Immature natural killer cell (primary cell): ENCODE measurements around the gene SHE. TPM values are rescaled to one million over a fixed set of nuclear protein-coding genes. Genes with fewer than 3 reads are reported as not detected.

ENCODE experiments used
- DNase-seq, 3 donors: peaks; one replicate each; pipeline ENCODE4 v3.0.0; 2022; ENCODE audit warnings: mixed read lengths in 1 of 3
- H3K27ac Mint-ChIP-seq, 6 donors: one replicate each; pipeline ENCODE4 v1.8.0; 2020; ENCODE audit warnings: mixed read lengths in 6 of 6, mild to moderate bottlenecking in 5 of 6, inconsistent platforms in 4 of 6, moderate library complexity in 3 of 6
- H3K27me3 Mint-ChIP-seq, 3 donors: one replicate each; pipeline ENCODE4 v1.8.0; 2020 to 2021; ENCODE audit warnings: low read depth in 3 of 3, mild to moderate bottlenecking in 3 of 3, mixed read lengths in 3 of 3, moderate library complexity in 3 of 3, inconsistent platforms in 1 of 3
- H3K36me3 Mint-ChIP-seq, 3 donors: one replicate each; pipeline ENCODE4 v1.8.0; 2020; ENCODE audit warnings: mixed read lengths in 3 of 3, inconsistent platforms in 2 of 3, mild to moderate bottlenecking in 2 of 3
- H3K4me1 Mint-ChIP-seq, 2 donors: one replicate each; pipeline ENCODE4 v1.8.0; 2020; ENCODE audit warnings: inconsistent platforms in 2 of 2, mild to moderate bottlenecking in 2 of 2, mixed read lengths in 2 of 2, moderate library complexity in 1 of 2
- H3K4me3 Mint-ChIP-seq, 5 donors: one replicate each; pipeline ENCODE4 v1.8.0; 2020; ENCODE audit warnings: mild to moderate bottlenecking in 5 of 5, mixed read lengths in 5 of 5, inconsistent platforms in 3 of 5, moderate library complexity in 3 of 5
- H3K9me3 Mint-ChIP-seq, 6 donors: one replicate each; pipeline ENCODE4 v1.8.0; 2020; ENCODE audit warnings: mild to moderate bottlenecking in 6 of 6, mixed read lengths in 6 of 6, inconsistent platforms in 4 of 6, moderate library complexity in 3 of 6
- polyA plus RNA-seq, 3 donors: library from polyadenylated mRNA; unstranded; fragments of 300-500 nt; fragmentation: Illumina TruSeq; gene quantifications; one replicate each; pipeline ENCODE4 v1.2.3, GENCODE V29; 2021

SHE gene
- polyA plus RNA-seq = under 1 TPM in 1 of 3 donors, not detected in 2; 0.13 TPM

DNA sequence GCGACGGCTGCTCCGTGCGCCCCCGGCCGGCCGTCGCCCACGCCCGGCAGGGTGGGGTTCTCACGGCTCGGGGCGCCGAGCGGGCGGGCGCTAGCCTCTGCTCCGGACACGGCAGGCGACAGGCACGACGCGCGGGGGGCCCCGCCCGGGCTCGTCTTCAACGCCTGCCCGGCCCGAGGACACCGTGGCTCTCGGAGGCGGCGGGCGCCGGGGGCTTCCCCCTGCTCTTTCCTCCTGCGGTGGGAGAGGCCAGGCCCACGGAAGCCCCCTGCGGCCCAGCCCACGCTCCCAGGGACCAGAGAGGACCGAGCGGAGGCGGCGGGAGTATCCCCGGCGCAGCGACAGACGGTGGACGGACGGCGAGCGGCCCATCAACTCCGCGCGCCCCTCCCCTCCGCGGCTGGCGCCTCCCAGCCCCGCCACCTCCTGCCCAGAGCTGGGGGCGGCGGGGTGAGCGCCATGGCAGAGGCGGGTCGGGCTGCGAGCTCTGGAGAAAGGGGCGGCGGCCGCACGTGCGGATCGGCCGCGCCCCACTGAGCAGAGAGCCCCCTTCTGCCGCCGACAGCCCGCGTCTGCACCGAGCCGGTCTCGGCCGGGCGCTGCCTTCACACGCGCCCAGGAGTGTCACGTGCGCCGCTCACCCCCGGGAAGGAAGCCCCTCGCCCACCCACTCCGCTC, at the start of gene SHE, which contains the start of gene TDRD10:
Gene SHE (minus strand): TSS at position 347 of the 678 bp plus-strand sequence. CDS start 386 bp downstream, outside the sequence.
Gene TDRD10 (plus strand): TSS at position 154 of the 678 bp plus-strand sequence. CDS start 4,685 bp downstream, outside the sequence.
- Mint-ChIP-seq H3K4me1 (peaks cover 21 to 31% of the 10 kb centered on the region in 2 donors), H3K4me3 (peak within 1 kb of the TSS; percentile 54 to 83 (median 65)), H3K36me3 (peaks cover 0 to 7% (median 0%) of the 10 kb centered on the region in 3 donors), H3K27ac (no peak within 1 kb of the TSS), H3K27me3 (peaks cover 12 to 32% (median 23%) of the 10 kb centered on the region in 3 donors), H3K9me3 (peaks cover 0 to 2% (median 0%) of the 10 kb centered on the region in 6 donors)
- peak; percentile 17 to 27 (median 20) for DNase-seq

DNA sequence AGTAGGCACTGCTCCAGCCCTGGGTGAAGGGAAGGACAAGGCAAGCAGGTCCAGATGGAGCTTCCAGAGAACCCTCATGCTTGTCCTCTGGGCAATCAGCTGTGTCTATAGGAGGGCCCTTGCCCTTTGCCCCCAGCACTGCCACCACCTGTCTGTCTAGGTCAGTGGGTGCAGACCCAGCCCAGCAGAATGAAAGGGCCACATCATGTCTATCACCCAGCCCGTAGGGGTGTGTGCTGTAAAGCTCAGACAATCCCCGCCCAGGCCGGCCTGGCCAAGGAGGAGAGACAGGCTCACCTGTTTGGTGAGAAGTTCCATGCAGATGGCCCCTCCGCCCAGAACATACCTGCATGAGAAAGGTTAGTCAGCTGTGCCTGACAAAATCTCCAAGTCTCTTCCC, 49.3 kb upstream of the SHE start:
- Mint-ChIP-seq H3K4me3 (no peak overlapping the region), H3K27ac (peak overlapping the region in 1 of 6 donors; percentile 14), H3K36me3 (peaks cover 17 to 62% (median 18%) of the 10 kb centered on the region in 3 donors)

DNA sequence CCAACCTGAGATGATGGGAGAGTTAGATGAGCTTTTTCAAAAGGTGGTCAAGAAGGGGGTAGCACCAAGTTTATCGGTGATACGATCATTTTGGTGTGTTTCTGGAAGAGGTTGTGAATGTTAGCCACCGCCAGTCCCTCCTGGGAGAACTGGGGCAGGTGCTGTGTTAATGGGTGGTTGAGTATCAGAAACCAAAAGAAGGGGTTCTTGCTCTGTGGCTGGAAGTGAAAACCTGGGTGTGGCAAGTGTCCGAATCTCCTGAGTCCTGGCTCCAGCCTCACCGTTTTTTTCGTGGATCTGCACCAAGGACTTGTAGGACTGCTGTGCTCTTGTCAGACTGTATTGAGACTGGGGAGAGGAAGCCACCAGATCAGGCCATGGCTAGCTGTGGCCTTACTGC, 48.4 kb upstream of the SHE start:
- Mint-ChIP-seq H3K4me3 (no peak overlapping the region), H3K9me3 (no peaks in the 10 kb centered on the region), H3K27ac (peak overlapping the region in 2 of 6 donors; percentile 2 to 17), H3K27me3 (peaks cover 0 to 3% (median 0%) of the 10 kb centered on the region in 3 donors), H3K36me3 (peaks cover 17 to 62% (median 18%) of the 10 kb centered on the region in 3 donors), H3K4me1 (peaks cover 16 to 54% of the 10 kb centered on the region in 2 donors)
- DNase-seq = no peak

More for the DNA sequence above, 49.3 kb upstream of the SHE start:
- Mint-ChIP-seq H3K27me3 (peaks cover 0 to 2% (median 0%) of the 10 kb centered on the region in 3 donors), H3K4me1 (peaks cover 24 to 62% of the 10 kb centered on the region in 2 donors), H3K9me3 (no peaks in the 10 kb centered on the region)
- no peak for DNase-seq

DNA sequence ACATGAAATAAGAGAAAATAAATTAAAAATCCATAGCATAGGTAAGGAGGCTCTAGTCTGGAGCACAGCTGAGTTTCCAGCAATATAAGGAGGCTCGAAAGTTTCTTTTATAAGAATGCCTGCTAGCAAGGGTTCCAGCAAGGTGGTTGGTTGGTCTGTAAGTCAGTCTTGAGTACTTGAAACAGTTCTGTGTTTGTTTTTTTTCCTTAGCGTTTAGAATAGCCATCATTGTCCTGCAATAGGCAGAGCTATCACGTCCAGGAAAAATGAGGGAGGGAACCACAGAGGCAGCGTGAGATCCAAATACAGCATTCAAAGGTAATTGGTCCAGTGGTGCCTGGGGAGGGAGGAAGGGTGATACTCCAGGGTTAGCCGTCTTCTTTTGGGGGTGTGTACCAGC, 47.9 kb upstream of the SHE start:
- peak overlapping the region in 2 of 6 donors; percentile 2 to 46 for H3K27ac Mint-ChIP-seq
- peaks cover 16 to 56% (median 17%) of the 10 kb centered on the region in 3 donors for H3K36me3 Mint-ChIP-seq
- no peak for DNase-seq
- H3K27me3 Mint-ChIP-seq = peaks cover 0 to 3% (median 0%) of the 10 kb centered on the region in 3 donors
- no peak overlapping the region for H3K4me3 Mint-ChIP-seq
- H3K4me1 Mint-ChIP-seq = peaks cover 12 to 49% of the 10 kb centered on the region in 2 donors
- no peaks in the 10 kb centered on the region for H3K9me3 Mint-ChIP-seq

DNA sequence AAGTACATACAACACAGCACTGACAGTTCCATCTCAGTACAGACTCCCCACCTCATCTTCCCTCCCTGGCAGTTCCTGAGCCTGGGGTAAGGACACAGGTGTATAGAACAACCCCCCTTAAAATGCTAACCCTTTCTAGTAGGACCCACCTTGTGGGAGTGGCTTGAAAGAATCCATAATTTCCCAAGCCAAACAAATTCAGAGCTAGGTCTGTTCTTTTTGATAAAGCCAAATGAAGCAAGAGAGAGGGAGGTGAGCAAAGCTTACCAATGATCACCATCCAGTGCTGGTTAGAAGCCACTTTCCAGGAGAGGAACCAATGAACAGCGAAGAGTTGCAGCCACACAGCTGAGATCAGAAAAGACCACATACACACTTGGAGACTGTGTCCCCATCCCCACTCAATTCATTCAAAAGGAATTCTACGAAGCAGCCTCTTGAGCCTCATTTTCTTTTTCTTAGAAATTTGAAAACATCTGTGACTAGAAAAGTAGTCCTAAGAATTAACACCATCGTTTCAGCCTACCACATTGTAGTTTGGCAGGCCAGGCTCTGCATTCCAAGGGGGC, 47.1 kb upstream of the SHE start:
- Mint-ChIP-seq H3K9me3 (no peaks in the 10 kb centered on the region), H3K36me3 (peaks cover 11 to 49% (median 17%) of the 10 kb centered on the region in 3 donors), H3K4me1 (peaks cover 12 to 43% of the 10 kb centered on the region in 2 donors), H3K4me3 (no peak overlapping the region), H3K27ac (peak overlapping the region in 2 of 6 donors; percentile 14 to 48), H3K27me3 (peaks cover 0 to 3% (median 0%) of the 10 kb centered on the region in 3 donors)
- no peak for DNase-seq

DNA sequence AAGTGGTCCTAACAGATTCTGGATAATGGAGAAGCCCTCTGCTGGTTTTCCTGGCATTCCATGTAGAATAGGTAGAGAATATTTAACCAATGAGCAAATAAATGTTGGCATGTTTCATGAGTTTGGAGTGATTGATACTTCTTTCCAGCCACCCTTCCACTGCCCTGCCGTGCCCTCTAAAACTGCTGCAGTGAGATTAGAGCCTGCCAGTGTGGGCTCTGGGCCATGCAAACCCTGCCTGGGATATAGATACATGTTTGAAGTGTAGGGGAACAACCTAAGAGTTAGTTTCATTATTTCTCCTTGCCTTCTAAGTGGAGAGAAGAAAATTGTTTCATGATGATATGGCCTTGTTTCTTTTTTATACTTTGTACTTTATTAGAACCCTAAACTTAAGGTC, 45.8 kb upstream of the SHE start:
- Mint-ChIP-seq H3K27me3 (peaks cover 0 to 3% (median 0%) of the 10 kb centered on the region in 3 donors), H3K4me3 (no peak overlapping the region), H3K27ac (peak overlapping the region; percentile 7 to 76 (median 28)), H3K36me3 (peaks cover 7 to 38% (median 11%) of the 10 kb centered on the region in 3 donors), H3K4me1 (peaks cover 12 to 32% of the 10 kb centered on the region in 2 donors), H3K9me3 (no peaks in the 10 kb centered on the region)
- no peak for DNase-seq

DNA sequence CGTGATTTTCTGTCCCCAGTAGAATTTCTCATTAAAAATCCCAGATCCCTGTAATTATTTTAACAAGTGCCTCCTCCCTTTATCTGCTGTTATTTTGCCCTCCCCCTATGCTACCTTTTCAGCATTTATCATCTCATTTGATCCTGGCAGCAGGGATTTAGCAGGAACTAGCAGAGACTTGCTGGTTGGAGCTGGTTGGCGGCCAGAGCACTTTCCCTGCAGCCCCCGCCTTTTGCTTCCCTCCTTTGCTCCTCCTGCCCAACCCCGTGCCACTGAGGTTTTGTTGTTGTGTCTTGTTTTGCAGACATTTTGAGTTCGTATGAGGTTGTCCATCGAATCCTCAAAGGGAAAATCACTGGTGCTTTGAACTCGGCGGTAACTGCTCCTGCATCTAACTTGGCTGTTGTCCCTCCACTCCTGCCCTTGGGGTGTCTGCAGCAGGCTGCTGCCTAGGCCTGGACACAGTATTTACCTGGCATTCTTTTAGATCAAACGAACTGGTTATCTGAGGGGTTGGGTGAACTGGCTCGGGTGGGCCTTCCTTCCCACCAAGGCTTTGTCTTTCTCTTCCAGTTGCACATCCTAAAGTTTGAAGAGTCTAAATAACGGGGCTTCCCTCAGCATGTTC, 45.0 kb upstream of the SHE start:
- no peak overlapping the region for H3K4me3 Mint-ChIP-seq
- DNase-seq = no peak
- H3K27ac Mint-ChIP-seq = peak overlapping the region in 3 of 6 donors; percentile 25 to 72 (median 29)
- peaks cover 12 to 28% of the 10 kb centered on the region in 2 donors for H3K4me1 Mint-ChIP-seq
- no peaks in the 10 kb centered on the region for H3K9me3 Mint-ChIP-seq
- peaks cover 4 to 35% (median 11%) of the 10 kb centered on the region in 3 donors for H3K36me3 Mint-ChIP-seq
- peaks cover under 1 to 3% (median under 1%) of the 10 kb centered on the region in 3 donors for H3K27me3 Mint-ChIP-seq

DNA sequence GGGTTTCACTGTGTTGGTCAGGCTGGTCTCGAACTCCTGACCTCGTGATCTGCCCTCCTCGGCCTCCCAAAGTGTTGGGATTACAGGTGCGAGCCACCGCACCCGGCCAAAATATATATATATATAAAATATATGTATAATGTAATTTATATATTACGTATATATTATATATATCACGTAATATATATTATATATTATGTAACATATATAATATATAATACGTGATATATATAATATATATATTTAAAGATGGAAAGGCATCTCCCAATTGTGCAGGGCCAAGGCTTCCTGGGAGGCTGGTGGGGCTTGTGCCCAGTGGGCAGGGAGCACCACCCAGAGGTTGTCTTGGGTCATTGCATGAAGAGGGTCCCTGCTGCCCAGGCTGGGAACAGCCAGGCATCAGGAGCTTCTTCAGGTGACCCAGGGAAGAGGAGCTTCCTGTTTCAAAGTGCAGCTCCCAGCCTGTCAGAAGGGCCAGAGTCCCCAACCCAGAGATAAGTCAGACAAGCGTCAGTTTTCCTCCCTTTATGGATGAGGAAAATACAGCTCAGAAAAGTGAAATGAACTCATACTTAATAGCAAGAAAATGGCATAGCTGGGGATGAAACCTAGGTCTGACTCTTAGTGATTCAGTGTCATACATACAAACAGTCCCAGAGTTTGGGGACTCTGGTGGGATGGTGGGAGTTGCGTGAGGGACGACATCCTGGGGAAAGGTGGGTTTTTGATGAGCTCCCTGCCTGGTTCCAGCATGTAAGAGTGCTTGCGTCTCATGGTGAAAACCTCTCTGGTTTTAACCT, 44.3 kb upstream of the SHE start:
- Mint-ChIP-seq H3K4me3 (no peak overlapping the region), H3K4me1 (peaks cover 12 to 28% of the 10 kb centered on the region in 2 donors), H3K9me3 (no peaks in the 10 kb centered on the region), H3K27me3 (peaks cover 2 to 3% (median 3%) of the 10 kb centered on the region in 3 donors), H3K27ac (peak overlapping the region in 1 of 6 donors; percentile 41), H3K36me3 (peaks cover 4 to 31% (median 11%) of the 10 kb centered on the region in 3 donors)
- peak; percentile 38 to 54 (median 40) for DNase-seq

DNA sequence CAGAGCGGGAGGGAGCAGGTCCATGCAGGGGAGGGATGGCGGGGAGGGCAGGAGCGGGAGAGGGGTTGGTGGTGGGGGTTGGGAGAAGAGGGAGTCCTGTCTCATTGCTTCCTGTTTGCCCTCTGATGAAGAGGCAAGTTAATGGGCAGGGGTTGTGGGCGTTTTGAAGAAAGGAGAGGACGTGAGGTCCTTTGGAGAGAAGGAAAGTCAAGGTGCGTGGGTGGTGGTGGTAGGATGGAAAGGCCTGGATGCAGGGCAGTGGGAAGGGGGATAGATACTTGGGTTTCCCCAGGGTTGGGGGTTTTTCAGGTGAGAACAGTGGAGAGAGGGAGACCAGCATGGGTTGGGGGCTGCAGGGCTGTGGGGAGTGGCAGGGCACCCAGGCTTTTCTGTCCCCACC, 39.0 kb upstream of the SHE start:
- Mint-ChIP-seq H3K4me3 (no peak overlapping the region), H3K27ac (no peak overlapping the region), H3K36me3 (no peaks in the 10 kb centered on the region), H3K9me3 (no peaks in the 10 kb centered on the region), H3K27me3 (peaks cover 5 to 8% (median 6%) of the 10 kb centered on the region in 3 donors), H3K4me1 (peaks cover 0 to 2% of the 10 kb centered on the region in 2 donors)
- DNase-seq = no peak

DNA sequence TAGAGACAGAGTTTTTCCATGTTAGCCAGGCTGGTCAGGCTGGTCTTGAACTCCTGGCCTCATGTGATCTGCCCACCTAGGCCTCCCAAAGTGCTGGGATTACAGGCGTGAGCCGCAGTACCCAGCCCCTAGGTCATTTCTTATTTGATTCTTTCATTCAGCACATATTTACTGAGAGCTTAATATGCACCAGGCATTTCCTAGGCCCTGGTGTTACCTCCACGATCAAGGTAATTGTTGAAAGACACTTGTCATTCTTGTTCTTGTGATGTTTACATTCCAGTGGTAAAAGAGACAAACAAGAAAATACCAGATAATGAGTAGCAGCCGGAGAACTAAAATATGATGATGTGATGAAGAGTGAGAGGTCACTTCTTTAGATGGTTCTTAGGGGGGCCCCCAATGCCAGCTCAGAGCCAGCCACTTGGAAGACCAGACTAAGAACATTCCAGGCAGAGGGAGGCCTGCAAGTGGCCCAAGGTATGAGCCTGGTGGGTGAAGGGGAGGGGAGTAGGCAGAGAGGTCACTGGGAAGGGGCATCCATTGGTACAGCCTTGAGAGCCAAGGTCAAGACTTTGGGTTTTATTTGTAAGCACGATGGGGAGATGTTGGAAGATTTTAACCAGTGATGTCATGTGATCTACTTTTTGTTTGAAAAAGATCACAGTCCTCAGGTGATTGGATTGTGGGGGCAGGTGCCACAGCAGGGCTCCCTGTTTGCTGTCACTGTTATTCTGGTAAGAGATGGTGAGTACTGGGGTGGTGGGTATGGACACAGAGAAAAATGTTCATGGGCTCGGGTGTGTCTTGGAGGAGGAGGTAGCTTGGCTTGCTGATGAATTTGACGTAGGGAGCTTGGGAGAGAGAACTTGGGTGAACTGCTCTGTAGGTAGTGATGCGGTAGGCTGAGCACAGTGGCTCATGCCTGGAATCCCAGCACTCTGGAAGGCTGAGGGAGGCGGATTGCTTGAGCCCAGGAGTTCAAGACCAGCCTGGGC, 37.6 kb upstream of the SHE start:
- Mint-ChIP-seq H3K4me1 (peaks cover 0 to 2% of the 10 kb centered on the region in 2 donors), H3K27ac (no peak overlapping the region), H3K9me3 (no peaks in the 10 kb centered on the region), H3K4me3 (no peak overlapping the region), H3K36me3 (no peaks in the 10 kb centered on the region), H3K27me3 (peaks cover 7 to 11% (median 9%) of the 10 kb centered on the region in 3 donors)
- no peak for DNase-seq

DNA sequence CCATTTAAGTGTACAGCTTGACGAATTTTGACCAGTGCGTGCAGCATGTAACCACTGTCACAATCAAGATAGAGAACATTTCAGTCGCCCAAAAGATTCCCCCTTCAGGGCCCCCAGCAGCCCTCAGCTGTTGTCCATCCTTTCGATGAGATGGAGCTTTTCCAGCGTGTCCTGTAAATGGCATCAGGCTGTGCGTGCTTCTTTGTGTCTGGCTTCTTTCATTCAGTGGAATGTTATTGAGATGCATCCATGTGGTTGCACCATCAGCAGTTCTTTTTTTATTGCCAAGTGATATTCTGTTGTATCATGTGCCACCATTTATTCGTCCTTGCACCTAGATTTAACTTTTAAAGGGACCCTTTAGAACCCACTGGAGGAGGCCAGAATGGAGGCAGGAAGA, 34.4 kb upstream of the SHE start:
- Mint-ChIP-seq H3K27ac (no peak overlapping the region), H3K36me3 (no peaks in the 10 kb centered on the region), H3K27me3 (peaks cover 6 to 9% (median 9%) of the 10 kb centered on the region in 3 donors), H3K4me1 (peaks cover 0 to 2% of the 10 kb centered on the region in 2 donors), H3K9me3 (no peaks in the 10 kb centered on the region), H3K4me3 (no peak overlapping the region)
- no peak for DNase-seq
